Fibroblast of lung (primary cell): ENCODE measurements around the gene POU2F1. TPM values are rescaled to one million over a fixed set of nuclear protein-coding genes. Genes with fewer than 3 reads are reported as not detected.

Experiments
- DNase-seq, 2 donors: peaks; one replicate each; pipeline versions ENCODE4 v3.0.0 to v3.0.0-alpha.2; 2010; ENCODE audit warnings: low read depth in 2 of 2
- H2AFZ ChIP-seq: 2 replicates; pipeline ENCODE4 v1.5.1; 2012; ENCODE audit warnings: low read length, control low read depth, inconsistent platforms
- H3K27ac ChIP-seq: 2 replicates; pipeline ENCODE4 v1.5.1; 2011; ENCODE audit warnings: low read length, control low read depth; ENCODE audit not compliant: insufficient read depth
- H3K27me3 ChIP-seq: 2 replicates; pipeline ENCODE4 v1.5.1; 2011; ENCODE audit warnings: mild to moderate bottlenecking, low read length; ENCODE audit not compliant: control insufficient read depth, insufficient read depth
- H3K36me3 ChIP-seq: 2 replicates; pipeline ENCODE4 v1.5.1; 2011; ENCODE audit warnings: low read length; ENCODE audit not compliant: control insufficient read depth, insufficient read depth
- H3K4me1 ChIP-seq: 2 replicates; pipeline ENCODE4 v1.5.1; 2011; ENCODE audit warnings: low read length; ENCODE audit not compliant: control insufficient read depth, insufficient read depth; ENCODE audit errors: extremely low read depth
- H3K4me2 ChIP-seq: 2 replicates; pipeline ENCODE4 v1.5.1; 2011; ENCODE audit warnings: low read length, control low read depth; ENCODE audit not compliant: insufficient read depth; ENCODE audit errors: extremely low read depth
- H3K4me3 ChIP-seq, 4 experiments: fragments of 200-600 bp in 1 of 4; sonication (generic) in 1 of 4; replicated peaks in 1 of 4; 2 replicates each; pipeline ENCODE4 v1.5.1; 2011 to 2016; ENCODE audit warnings: low read length in 4 of 4, low read depth in 3 of 4, mild to moderate bottlenecking in 3 of 4, control low read depth in 2 of 4, inconsistent platforms in 1 of 4, mixed read lengths in 1 of 4; ENCODE audit not compliant: insufficient read depth in 1 of 4; ENCODE audit errors: control extremely low read depth in 1 of 4
- H3K79me2 ChIP-seq: 2 replicates; pipeline ENCODE4 v1.5.1; 2012; ENCODE audit warnings: mild to moderate bottlenecking, low read length, inconsistent platforms; ENCODE audit not compliant: control insufficient read depth, insufficient read depth
- H3K9ac ChIP-seq: 2 replicates; pipeline ENCODE4 v1.5.1; 2011; ENCODE audit warnings: mild to moderate bottlenecking, low read length, control low read depth; ENCODE audit not compliant: insufficient read depth
- H3K9me3 ChIP-seq: 2 replicates; pipeline ENCODE4 v1.5.1; 2012; ENCODE audit warnings: low read depth, low read length; ENCODE audit not compliant: control insufficient read depth, insufficient read depth
- H4K20me1 ChIP-seq: 2 replicates; pipeline ENCODE4 v1.5.1; 2011; ENCODE audit warnings: low read length; ENCODE audit not compliant: control insufficient read depth, insufficient read depth; ENCODE audit errors: extremely low read depth
- EZH2 ChIP-seq: IDR thresholded peaks from 2 replicates; pipeline ENCODE4 v1.5.1; 2012; ENCODE audit warnings: low read length, control low read depth, mild to moderate bottlenecking; ENCODE audit errors: missing control alignments
- polyA plus RNA-seq, 2 donors: library from polyadenylated mRNA; depleted of rRNA in 1 of 2; stranded (reverse) in 1 of 2; unstranded in 1 of 2; fragments of >200 nt; gene quantifications; 2 replicates each; pipeline ENCODE4 v1.2.1, GENCODE V29; 2011 to 2012; ENCODE audit warnings: missing spikeins in 1 of 2
- total RNA-seq: library from RNA; depleted of rRNA; stranded (reverse); fragments of >200 nt; gene quantifications from 2 replicates; pipeline ENCODE4 v1.2.1, GENCODE V29; 2014
- TF ChIP-seq, protein P1 (sequence below), 2 donors: IDR thresholded peaks in 1 of 2; conservative IDR thresholded peaks in 1 of 2; 1 replicate in 1 of 2; 2 replicates in 1 of 2; pipeline ENCODE4 v1.5.1; 2011 to 2012; ENCODE audit warnings: low read length in 2 of 2, control low read depth in 1 of 2, inconsistent platforms in 1 of 2, low read depth in 1 of 2, mild to moderate bottlenecking in 1 of 2

Gene POU2F1
- total and polyA plus RNA-seq, 2 donors (not counting 1 experiment from before 2014, with no cell fraction given) = 3.5 to 4.3 TPM

DNA sequence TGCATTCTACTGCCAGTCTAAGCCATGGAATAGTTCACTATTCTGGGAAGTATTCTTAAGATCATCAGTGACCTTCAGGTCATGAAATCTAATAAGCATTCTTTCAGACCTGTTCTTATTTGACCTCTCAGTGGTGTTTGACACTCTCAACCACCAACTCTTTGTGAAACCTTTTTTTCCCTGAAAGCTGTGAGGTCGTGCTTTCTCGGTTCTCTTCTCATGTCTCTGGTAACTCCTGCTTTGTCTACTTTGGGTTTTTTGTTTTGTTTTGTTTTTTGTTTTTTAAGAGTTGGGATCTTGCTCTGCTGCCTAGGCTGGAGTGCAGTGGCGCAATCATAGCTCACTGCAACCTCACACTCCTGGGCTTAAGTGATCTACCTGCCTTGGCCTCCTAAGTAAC is 56.3 kb downstream of the POU2F1 start:
- DNase-seq = no peak
- Histone ChIP-seq H3K4me1 (no peaks in the 10 kb centered on the region), H3K4me2 (no peak overlapping the region), H3K27me3 (no peaks in the 10 kb centered on the region), H3K79me2 (no peaks in the 10 kb centered on the region), H3K36me3 (no peaks in the 10 kb centered on the region), H3K27ac (no peak overlapping the region), H3K9ac (no peak overlapping the region), H3K9me3 (no peaks in the 10 kb centered on the region), H3K4me3 (no peak overlapping the region), H4K20me1 (no peaks in the 10 kb centered on the region), H2AFZ (no peak overlapping the region)
- TF ChIP-seq, protein P1, sequence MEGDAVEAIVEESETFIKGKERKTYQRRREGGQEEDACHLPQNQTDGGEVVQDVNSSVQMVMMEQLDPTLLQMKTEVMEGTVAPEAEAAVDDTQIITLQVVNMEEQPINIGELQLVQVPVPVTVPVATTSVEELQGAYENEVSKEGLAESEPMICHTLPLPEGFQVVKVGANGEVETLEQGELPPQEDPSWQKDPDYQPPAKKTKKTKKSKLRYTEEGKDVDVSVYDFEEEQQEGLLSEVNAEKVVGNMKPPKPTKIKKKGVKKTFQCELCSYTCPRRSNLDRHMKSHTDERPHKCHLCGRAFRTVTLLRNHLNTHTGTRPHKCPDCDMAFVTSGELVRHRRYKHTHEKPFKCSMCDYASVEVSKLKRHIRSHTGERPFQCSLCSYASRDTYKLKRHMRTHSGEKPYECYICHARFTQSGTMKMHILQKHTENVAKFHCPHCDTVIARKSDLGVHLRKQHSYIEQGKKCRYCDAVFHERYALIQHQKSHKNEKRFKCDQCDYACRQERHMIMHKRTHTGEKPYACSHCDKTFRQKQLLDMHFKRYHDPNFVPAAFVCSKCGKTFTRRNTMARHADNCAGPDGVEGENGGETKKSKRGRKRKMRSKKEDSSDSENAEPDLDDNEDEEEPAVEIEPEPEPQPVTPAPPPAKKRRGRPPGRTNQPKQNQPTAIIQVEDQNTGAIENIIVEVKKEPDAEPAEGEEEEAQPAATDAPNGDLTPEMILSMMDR (conservative IDR thresholded peaks at IDR 0.05 in 1 of 2, IDR thresholded peaks at IDR 0.05 in 1 of 2; ENCODE audit: low read depth in 1 of 2, low read length in 2 of 2) = no peak

DNA sequence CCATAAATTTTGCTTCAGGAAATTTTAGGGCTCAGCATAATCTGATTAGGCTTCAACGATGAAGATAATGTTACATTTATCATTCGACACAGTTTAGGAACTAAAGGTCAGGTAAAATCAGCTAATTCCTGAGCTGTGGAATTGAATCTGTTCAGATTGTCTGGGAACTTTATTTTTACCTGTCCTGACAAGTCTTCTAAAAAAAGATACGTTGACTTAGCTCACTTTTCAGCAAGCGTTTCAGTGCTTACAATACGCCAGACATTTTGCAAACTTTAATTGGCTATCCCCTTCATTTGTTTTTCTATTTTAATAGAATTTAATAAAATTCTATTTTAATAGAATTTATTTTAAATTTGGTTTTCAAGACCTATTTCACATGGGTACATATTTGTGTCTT is 57.8 kb downstream of the POU2F1 start:
- no peak overlapping the region for H3K4me2 ChIP-seq
- DNase-seq = no peak
- H3K79me2 ChIP-seq = no peaks in the 10 kb centered on the region
- no peaks in the 10 kb centered on the region for H3K9me3 ChIP-seq
- no peak overlapping the region for H3K9ac ChIP-seq
- H3K4me1 ChIP-seq = no peaks in the 10 kb centered on the region
- no peaks in the 10 kb centered on the region for H3K36me3 ChIP-seq
- TF ChIP-seq, protein P1 (conservative IDR thresholded peaks at IDR 0.05 in 1 of 2, IDR thresholded peaks at IDR 0.05 in 1 of 2; ENCODE audit: low read depth in 1 of 2, low read length in 2 of 2) = no peak
- no peak for TF ChIP-seq EZH2
- no peak overlapping the region for H3K27ac ChIP-seq
- no peaks in the 10 kb centered on the region for H3K27me3 ChIP-seq
- no peak overlapping the region for H2AFZ ChIP-seq
- no peak overlapping the region for H3K4me3 ChIP-seq
- H4K20me1 ChIP-seq = no peaks in the 10 kb centered on the region

DNA sequence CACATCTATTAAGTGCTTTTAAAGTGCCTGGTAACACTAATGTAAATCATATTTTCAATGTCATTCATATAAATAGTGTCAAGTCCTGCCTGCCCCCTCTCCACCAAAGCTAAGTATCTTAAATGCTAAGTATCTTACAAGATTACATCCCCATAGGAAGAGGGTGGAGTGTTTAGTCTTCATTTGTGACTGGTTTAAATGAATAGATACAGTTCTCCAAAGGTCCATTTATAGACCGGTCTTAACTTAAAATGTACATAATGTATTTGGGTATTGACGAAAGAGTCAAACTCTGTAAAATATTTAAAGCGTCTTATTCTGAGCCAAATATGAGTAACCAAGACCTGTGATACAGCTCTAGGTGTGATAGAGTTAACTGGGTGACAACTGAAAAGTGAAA is 60.2 kb downstream of the POU2F1 start:
- Histone ChIP-seq H3K36me3 (no peaks in the 10 kb centered on the region), H3K9ac (no peak overlapping the region), H3K27ac (no peak overlapping the region), H3K9me3 (no peaks in the 10 kb centered on the region), H3K4me2 (no peak overlapping the region), H4K20me1 (no peaks in the 10 kb centered on the region), H3K27me3 (no peaks in the 10 kb centered on the region), H3K4me1 (no peaks in the 10 kb centered on the region), H2AFZ (no peak overlapping the region), H3K4me3 (no peak overlapping the region), H3K79me2 (no peaks in the 10 kb centered on the region)
- DNase-seq = no peak
- TF ChIP-seq, protein P1 (conservative IDR thresholded peaks at IDR 0.05 in 1 of 2, IDR thresholded peaks at IDR 0.05 in 1 of 2; ENCODE audit: low read depth in 1 of 2, low read length in 2 of 2) = no peak
- no peak for TF ChIP-seq EZH2
